Spleen (tissue), 11 donors: Measurements from ENCODE around the gene ATAD5. TPM values are rescaled to one million over a fixed set of nuclear protein-coding genes. Genes with fewer than 3 reads are reported as not detected.

ENCODE experiments used
- DNase-seq: peaks from one replicate; pipeline ENCODE4 v3.0.0-alpha.2; 2020
- H3K27ac ChIP-seq, 8 donors: fragments of 200-600 bp; sonication (generic) in 7 of 8; 1 replicate in 4 of 8; 2 replicates in 4 of 8; pipeline versions ENCODE4 v1.5.0 to v1.8.0; 2016 to 2021; ENCODE audit warnings: inconsistent platforms in 4 of 8, mild to moderate bottlenecking in 4 of 8, moderate library complexity in 1 of 8
- H3K27me3 ChIP-seq, 7 donors: fragments of 200-600 bp; sonication (generic) in 6 of 7; replicated peaks in 1 of 7; 1 replicate in 4 of 7; 2 replicates in 3 of 7; pipeline versions ENCODE4 v1.5.0 to v1.8.0; 2016 to 2021; ENCODE audit warnings: inconsistent platforms in 3 of 7, mild to moderate bottlenecking in 1 of 7
- H3K36me3 ChIP-seq, 6 donors: fragments of 200-600 bp; sonication (generic) in 5 of 6; 1 replicate in 4 of 6; 2 replicates in 2 of 6; pipeline versions ENCODE4 v1.5.0 to v1.8.0; 2016 to 2021; ENCODE audit warnings: inconsistent platforms in 2 of 6
- H3K4me1 ChIP-seq, 6 donors: fragments of 200-600 bp; sonication (generic) in 5 of 6; 1 replicate in 3 of 6; 2 replicates in 3 of 6; pipeline versions ENCODE4 v1.5.0 to v1.8.0; 2016 to 2021; ENCODE audit warnings: inconsistent platforms in 3 of 6
- H3K4me3 ChIP-seq, 8 donors: fragments of 200-600 bp; sonication (generic) in 7 of 8; 1 replicate in 4 of 8; 2 replicates in 4 of 8; pipeline versions ENCODE4 v1.5.0 to v1.8.0; 2016 to 2021; ENCODE audit warnings: inconsistent platforms in 4 of 8, mild to moderate bottlenecking in 4 of 8, moderate library complexity in 2 of 8
- H3K9me3 ChIP-seq, 8 donors: fragments of 200-600 bp; sonication (generic) in 7 of 8; 1 replicate in 4 of 8; 2 replicates in 4 of 8; pipeline versions ENCODE4 v1.5.0 to v1.8.0; 2016 to 2021; ENCODE audit warnings: inconsistent platforms in 4 of 8
- CTCF ChIP-seq, 11 experiments: fragments of 200-600 bp in 7 of 11; fragments of 450-650 bp in 4 of 11; sonication (generic) in 4 of 11; IDR thresholded peaks in 8 of 11; conservative IDR thresholded peaks in 3 of 11; 1 replicate in 7 of 11; 2 replicates in 4 of 11; pipeline versions ENCODE4 v1.4.0 to v1.8.0; 2016 to 2021; ENCODE audit warnings: antibody characterized with exemption in 11 of 11, inconsistent platforms in 4 of 11, mild to moderate bottlenecking in 1 of 11
- POLR2A ChIP-seq, 3 donors: fragments of 450-650 bp; IDR thresholded peaks; one replicate each; pipeline ENCODE4 v1.5.1; 2017; ENCODE audit warnings: antibody characterized with exemption in 3 of 3, mild to moderate bottlenecking in 1 of 3
- POLR2AphosphoS5 ChIP-seq, 3 donors: sonication (generic); formaldehyde crosslinking; IDR thresholded peaks; one replicate each; pipeline ENCODE4 v1.5.1; 2017; ENCODE audit warnings: antibody characterized with exemption in 3 of 3
- WGBS, 5 donors: extraction: QIAGEN DNeasy Blood & Tissue Kit in 3 of 5; methylation state at CpG; one replicate each; pipeline versions ENCODE4 v1.1.5 to v1.1.7; 2013 to 2018; 5-methylcytosine and 5-hydroxymethylcytosine counted together
- intact Hi-C: fragments of 100-400 bp; cut with DNase I; formaldehyde crosslinking; loops from one replicate; pipeline ENCODE4 v1.15.0; 2023; ENCODE audit warnings: low total_unique reads
- polyA plus RNA-seq, 3 donors: library from polyadenylated mRNA; stranded (reverse); fragments of 200-250 nt; gene quantifications; one replicate each; pipeline ENCODE4 v1.2.1, GENCODE V29; 2013
- total RNA-seq, 7 donors: library from RNA; depleted of rRNA in 3 of 7; stranded (reverse); fragments of >200 nt in 3 of 7; fragmentation: NEBNext Ultra II Directional in 4 of 7; extraction: Animal tissue kit (Norgen Biotek cat#: 25700) in 4 of 7; gene quantifications; one replicate each; pipeline versions ENCODE4 v1.1.0 to v1.2.1, GENCODE V29; 2016 to 2021
- donor health status: healthy with polysubstance abuse.
- donor health status: DM: no; HTN: no; CAD: no; lungs with moderate emphysema.
- donor health status: DM: no; HTN: no; CAD: no.
- donor health status: Bipolar disorder and iron deficiency.
- donor health status: healthy.
- donor health status: DM: no; HTN: no; CAD: no.
- donor health status: DM: yes; HTN: yes; CAD: no.

ATAD5 gene
- total and polyA plus RNA-seq, 10 donors, result 0.61 to 7.4 (median 4.0) TPM

- no peak overlapping the region for H3K27ac ChIP-seq
- 92 to 100% (median 100%) methylated on average over 1 of the region's 1 CpG for WGBS, 5 donors
- H3K27me3 ChIP-seq, result no peaks in the 10 kb centered on the region
- intact Hi-C loops, result no loop called here
- no peak for DNase-seq
- no peak overlapping the region for H3K4me3 ChIP-seq
- no peak for TF ChIP-seq POLR2A (IDR thresholded peaks at IDR 0.05)
- TF ChIP-seq CTCF (IDR thresholded peaks at IDR 0.05 in 8 of 11, conservative IDR thresholded peaks at IDR 0.05 in 3 of 11), result no peak
- TF ChIP-seq POLR2AphosphoS5 (IDR thresholded peaks at IDR 0.05), result no peak
- peaks cover 0 to 84% (median 3%) of the 10 kb centered on the region in 6 donors for H3K36me3 ChIP-seq
- H3K4me1 ChIP-seq, result no peaks in the 10 kb centered on the region
- H3K9me3 ChIP-seq, result no peaks in the 10 kb centered on the region
Measured at GRCh38 chr17:30864636-30865035, 32.9 kb downstream of the ATAD5 start.

GRCh38 chr17:30869005-30869404 is 37.2 kb downstream of the ATAD5 start:
- 95 to 98% (median 98%) methylated on average over 6 of the region's 6 CpGs for WGBS, 5 donors
- intact Hi-C loops, result no loop called here
- Histone ChIP-seq H3K4me1 (no peaks in the 10 kb centered on the region), H3K27me3 (no peaks in the 10 kb centered on the region), H3K4me3 (no peak overlapping the region), H3K36me3 (peaks cover 0 to 81% (median 3%) of the 10 kb centered on the region in 6 donors), H3K27ac (no peak overlapping the region), H3K9me3 (no peaks in the 10 kb centered on the region)
- no peak for DNase-seq
- TF ChIP-seq POLR2AphosphoS5 (IDR thresholded peaks at IDR 0.05), result no peak
- TF ChIP-seq POLR2A (IDR thresholded peaks at IDR 0.05), result no peak
- no peak for TF ChIP-seq CTCF (IDR thresholded peaks at IDR 0.05 in 8 of 11, conservative IDR thresholded peaks at IDR 0.05 in 3 of 11)

GRCh38 chr17:30886187-30886586 is 54.4 kb downstream of the ATAD5 start:
- DNase-seq, result no peak
- 88 to 99% (median 93%) methylated on average over 5 of the region's 5 CpGs for WGBS, 5 donors
- H3K9me3 ChIP-seq, result no peaks in the 10 kb centered on the region

GRCh38 chr17:30894236-30894635 is 62.5 kb downstream of the ATAD5 start:
- 92 to 99% (median 93%) methylated on average over 3 of the region's 3 CpGs for WGBS, 5 donors
- Histone ChIP-seq H3K4me1 (no peaks in the 10 kb centered on the region), H3K27ac (no peak overlapping the region), H3K27me3 (no peaks in the 10 kb centered on the region), H3K36me3 (peaks cover 0 to 87% (median 27%) of the 10 kb centered on the region in 6 donors), H3K9me3 (no peaks in the 10 kb centered on the region), H3K4me3 (no peak overlapping the region)
- no peak for DNase-seq
- intact Hi-C loops, result no loop called here
- TF ChIP-seq POLR2A (IDR thresholded peaks at IDR 0.05) (no peak), CTCF (IDR thresholded peaks at IDR 0.05 in 8 of 11, conservative IDR thresholded peaks at IDR 0.05 in 3 of 11) (no peak)

More at GRCh38 chr17:30886187-30886586, 54.4 kb downstream of the ATAD5 start:
- H3K36me3 ChIP-seq, result peaks cover 0 to 53% (median 0%) of the 10 kb centered on the region in 6 donors
- TF ChIP-seq POLR2AphosphoS5 (IDR thresholded peaks at IDR 0.05), result no peak
- no peak for TF ChIP-seq POLR2A (IDR thresholded peaks at IDR 0.05)
- TF ChIP-seq CTCF (IDR thresholded peaks at IDR 0.05 in 8 of 11, conservative IDR thresholded peaks at IDR 0.05 in 3 of 11), result no peak
- no peak overlapping the region for H3K4me3 ChIP-seq
- H3K4me1 ChIP-seq, result no peaks in the 10 kb centered on the region
- H3K27me3 ChIP-seq, result no peaks in the 10 kb centered on the region
- intact Hi-C loops, result no loop called here
- no peak overlapping the region for H3K27ac ChIP-seq
